HG02678 (cell line): ENCODE results near the gene DHX35.

Experiments
- ATAC-seq: cut with Tn5 transposase; IDR thresholded peaks from one replicate; pipeline ENCODE4 v1.9.1; 2021; ENCODE audit warnings: mild to moderate bottlenecking, moderate library complexity; ENCODE audit not compliant: unreplicated experiment

DHX35 gene

GRCh38 chr20:39050555-39050902 is 88.4 kb downstream of the DHX35 start:
- no peak for ATAC-seq

GRCh38 chr20:39052676-39053075 is 90.5 kb downstream of the DHX35 start:
- ATAC-seq = no peak

- no peak for ATAC-seq
Measured at GRCh38 chr20:39057143-39057542, 95.0 kb downstream of the DHX35 start.

GRCh38 chr20:39057911-39058310 is 95.8 kb downstream of the DHX35 start:
- no peak for ATAC-seq

- no peak for ATAC-seq
Measured at GRCh38 chr20:39059036-39059435, 96.9 kb downstream of the DHX35 start.

GRCh38 chr20:39066471-39067242 is 104.5 kb downstream of the DHX35 start:
- ATAC-seq = no peak

- ATAC-seq = no peak
Measured at GRCh38 chr20:39067526-39068216, 105.5 kb downstream of the DHX35 start.

- no peak for ATAC-seq
Measured at GRCh38 chr20:39069976-39070375, 107.8 kb downstream of the DHX35 start.

- ATAC-seq = no peak
Measured at GRCh38 chr20:39070484-39071231, 108.5 kb downstream of the DHX35 start.

GRCh38 chr20:39072132-39072531 is 110.0 kb downstream of the DHX35 start:
- no peak for ATAC-seq

GRCh38 chr20:39072653-39073052 is 110.5 kb downstream of the DHX35 start:
- no peak for ATAC-seq

- ATAC-seq = no peak
Measured at GRCh38 chr20:39075731-39076130, 113.6 kb downstream of the DHX35 start.

GRCh38 chr20:39076958-39077357 is 114.8 kb downstream of the DHX35 start:
- ATAC-seq = no peak

GRCh38 chr20:39080326-39080725 is 118.2 kb downstream of the DHX35 start:
- ATAC-seq = no peak

- no peak for ATAC-seq
Measured at GRCh38 chr20:39081255-39081654, 119.1 kb downstream of the DHX35 start.

GRCh38 chr20:39082622-39083398 is 120.7 kb downstream of the DHX35 start:
- no peak for ATAC-seq

GRCh38 chr20:39083761-39084160 is 121.6 kb downstream of the DHX35 start:
- no peak for ATAC-seq

GRCh38 chr20:39089029-39089428 is 126.9 kb downstream of the DHX35 start:
- no peak for ATAC-seq
